ENCODE results near the gene UBE3D.

DNA sequence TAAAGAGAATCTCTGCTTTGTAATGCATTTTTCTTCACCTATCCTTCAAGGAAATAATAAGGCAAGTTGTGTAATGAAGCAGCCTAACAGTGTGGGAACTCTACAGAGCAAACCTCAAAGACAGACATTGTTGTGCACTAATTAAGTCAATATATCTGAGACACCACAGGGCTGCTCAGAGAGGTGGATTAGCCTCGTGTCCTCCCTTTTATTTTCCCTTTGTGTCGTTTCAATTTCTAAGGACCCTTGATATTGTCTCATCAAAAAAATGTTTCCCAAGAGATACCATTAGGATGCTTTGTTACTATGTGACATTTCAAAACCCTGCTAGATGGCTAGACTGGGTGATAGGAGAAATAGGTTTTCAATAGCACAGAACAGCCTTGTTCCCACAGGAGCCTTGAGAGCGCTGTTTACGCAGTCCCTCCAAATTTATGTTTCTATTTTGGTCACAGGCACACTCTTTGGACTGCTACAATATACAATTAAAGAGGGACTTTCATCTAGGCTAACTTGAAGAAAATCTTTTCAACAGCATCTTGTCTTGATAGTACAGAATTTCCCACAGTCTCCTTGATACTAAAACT is 23.1 kb downstream of the UBE3D start:
- TF ChIP-seq EZH2 (IDR thresholded peaks at IDR 0.05; ENCODE audit: low read length): no peak
- TF ChIP-seq, protein P1, sequence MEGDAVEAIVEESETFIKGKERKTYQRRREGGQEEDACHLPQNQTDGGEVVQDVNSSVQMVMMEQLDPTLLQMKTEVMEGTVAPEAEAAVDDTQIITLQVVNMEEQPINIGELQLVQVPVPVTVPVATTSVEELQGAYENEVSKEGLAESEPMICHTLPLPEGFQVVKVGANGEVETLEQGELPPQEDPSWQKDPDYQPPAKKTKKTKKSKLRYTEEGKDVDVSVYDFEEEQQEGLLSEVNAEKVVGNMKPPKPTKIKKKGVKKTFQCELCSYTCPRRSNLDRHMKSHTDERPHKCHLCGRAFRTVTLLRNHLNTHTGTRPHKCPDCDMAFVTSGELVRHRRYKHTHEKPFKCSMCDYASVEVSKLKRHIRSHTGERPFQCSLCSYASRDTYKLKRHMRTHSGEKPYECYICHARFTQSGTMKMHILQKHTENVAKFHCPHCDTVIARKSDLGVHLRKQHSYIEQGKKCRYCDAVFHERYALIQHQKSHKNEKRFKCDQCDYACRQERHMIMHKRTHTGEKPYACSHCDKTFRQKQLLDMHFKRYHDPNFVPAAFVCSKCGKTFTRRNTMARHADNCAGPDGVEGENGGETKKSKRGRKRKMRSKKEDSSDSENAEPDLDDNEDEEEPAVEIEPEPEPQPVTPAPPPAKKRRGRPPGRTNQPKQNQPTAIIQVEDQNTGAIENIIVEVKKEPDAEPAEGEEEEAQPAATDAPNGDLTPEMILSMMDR (optimal IDR thresholded peaks at IDR 0.05 in 1 of 3, IDR thresholded peaks at IDR 0.05 in 1 of 3, conservative IDR thresholded peaks at IDR 0.05 in 1 of 3; ENCODE audit: extremely low read depth in 1 of 3, insufficient read depth in 2 of 3, low read length in 3 of 3): no peak

Measured in keratinocyte (primary cell).